ENCODE measurements around the gene ARHGAP15. TPM values are rescaled to one million over a fixed set of nuclear protein-coding genes. Genes with fewer than 3 reads are reported as not detected.

The ARHGAP15 gene
- total RNA-seq, 2 donors from 2014 or later = 11.0 to 11.8 TPM

DNA sequence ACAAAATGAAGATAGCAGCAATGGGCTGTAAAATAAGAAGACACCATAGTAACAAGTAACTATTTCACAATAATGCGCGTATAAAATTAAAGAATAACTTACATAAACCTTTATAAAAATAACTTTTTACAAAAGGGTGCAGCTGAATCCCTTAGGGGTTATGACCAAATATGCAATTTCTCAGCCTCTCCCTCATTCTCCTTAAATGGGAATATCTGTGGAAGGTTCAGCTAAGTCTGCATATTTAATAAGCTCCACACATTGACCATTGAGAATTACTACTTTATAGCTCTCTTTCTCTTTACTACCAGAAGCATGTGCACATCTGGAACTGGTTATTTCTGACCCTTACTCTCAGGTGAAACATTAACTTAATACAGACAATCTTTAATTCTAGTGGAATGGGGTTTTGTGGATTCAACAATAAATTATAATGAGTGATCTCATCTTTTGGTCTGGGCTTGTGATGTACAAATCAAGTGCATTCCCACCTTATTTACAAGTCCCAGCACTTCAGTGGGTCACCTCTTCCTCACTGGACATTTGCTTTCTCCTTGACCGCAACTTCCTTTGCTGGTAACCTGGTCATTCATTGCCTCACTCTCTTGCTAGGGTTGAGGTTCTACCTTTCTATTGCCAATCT lies 15.7 kb downstream of the ARHGAP15 start:
- Histone ChIP-seq H3K4me1 (ENCODE audit: control insufficient read depth in 1 of 2, low read depth in 2 of 2) (peaks cover 0 to 2% of the 10 kb centered on the region in 2 donors), H3K4me3 (no peak overlapping the region), H3K27ac (no peak overlapping the region), H3K27me3 (replicated peaks; ENCODE audit: insufficient read depth) (no peaks in the 10 kb centered on the region), H3K36me3 (no peaks in the 10 kb centered on the region), H3K9me3 (no peaks in the 10 kb centered on the region)
- ATAC-seq (ENCODE audit: insufficient number of reproducible peaks, low FRiP score, low read depth) (no peak), DNase-seq (ENCODE audit: low spot score) (no peak)
- TF ChIP-seq, protein P1, sequence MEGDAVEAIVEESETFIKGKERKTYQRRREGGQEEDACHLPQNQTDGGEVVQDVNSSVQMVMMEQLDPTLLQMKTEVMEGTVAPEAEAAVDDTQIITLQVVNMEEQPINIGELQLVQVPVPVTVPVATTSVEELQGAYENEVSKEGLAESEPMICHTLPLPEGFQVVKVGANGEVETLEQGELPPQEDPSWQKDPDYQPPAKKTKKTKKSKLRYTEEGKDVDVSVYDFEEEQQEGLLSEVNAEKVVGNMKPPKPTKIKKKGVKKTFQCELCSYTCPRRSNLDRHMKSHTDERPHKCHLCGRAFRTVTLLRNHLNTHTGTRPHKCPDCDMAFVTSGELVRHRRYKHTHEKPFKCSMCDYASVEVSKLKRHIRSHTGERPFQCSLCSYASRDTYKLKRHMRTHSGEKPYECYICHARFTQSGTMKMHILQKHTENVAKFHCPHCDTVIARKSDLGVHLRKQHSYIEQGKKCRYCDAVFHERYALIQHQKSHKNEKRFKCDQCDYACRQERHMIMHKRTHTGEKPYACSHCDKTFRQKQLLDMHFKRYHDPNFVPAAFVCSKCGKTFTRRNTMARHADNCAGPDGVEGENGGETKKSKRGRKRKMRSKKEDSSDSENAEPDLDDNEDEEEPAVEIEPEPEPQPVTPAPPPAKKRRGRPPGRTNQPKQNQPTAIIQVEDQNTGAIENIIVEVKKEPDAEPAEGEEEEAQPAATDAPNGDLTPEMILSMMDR (IDR thresholded peaks at IDR 0.05) = no peak

DNA sequence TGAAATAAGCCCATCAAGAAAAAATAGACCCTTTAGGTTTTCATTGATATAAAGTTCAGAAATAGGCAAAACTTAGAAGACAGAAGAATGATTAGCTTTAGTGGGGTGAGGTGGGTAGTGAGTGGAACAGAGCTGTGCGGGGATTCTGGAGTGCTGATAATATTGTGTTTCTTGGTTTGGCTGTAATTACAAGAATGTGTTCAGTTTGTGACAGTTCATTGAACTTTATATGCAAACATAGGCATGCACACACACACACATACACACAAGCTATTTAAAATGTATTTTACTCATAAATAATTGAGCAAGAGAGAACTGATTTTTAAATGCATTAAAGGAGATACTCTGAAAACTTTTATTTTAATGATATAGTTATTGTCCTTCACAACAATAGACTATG lies 17.1 kb downstream of the ARHGAP15 start:
- peaks cover 0 to 3% of the 10 kb centered on the region in 2 donors for H3K4me1 ChIP-seq (ENCODE audit: control insufficient read depth in 1 of 2, low read depth in 2 of 2)
- H3K9me3 ChIP-seq = no peaks in the 10 kb centered on the region
- H3K27me3 ChIP-seq (replicated peaks; ENCODE audit: insufficient read depth) = no peaks in the 10 kb centered on the region
- TF ChIP-seq, protein P1 (IDR thresholded peaks at IDR 0.05) = no peak
- no peak for DNase-seq (ENCODE audit: low spot score)
- H3K4me3 ChIP-seq = no peak overlapping the region
- no peak for ATAC-seq (ENCODE audit: insufficient number of reproducible peaks, low FRiP score, low read depth)
- no peaks in the 10 kb centered on the region for H3K36me3 ChIP-seq
- H3K27ac ChIP-seq = no peak overlapping the region

DNA sequence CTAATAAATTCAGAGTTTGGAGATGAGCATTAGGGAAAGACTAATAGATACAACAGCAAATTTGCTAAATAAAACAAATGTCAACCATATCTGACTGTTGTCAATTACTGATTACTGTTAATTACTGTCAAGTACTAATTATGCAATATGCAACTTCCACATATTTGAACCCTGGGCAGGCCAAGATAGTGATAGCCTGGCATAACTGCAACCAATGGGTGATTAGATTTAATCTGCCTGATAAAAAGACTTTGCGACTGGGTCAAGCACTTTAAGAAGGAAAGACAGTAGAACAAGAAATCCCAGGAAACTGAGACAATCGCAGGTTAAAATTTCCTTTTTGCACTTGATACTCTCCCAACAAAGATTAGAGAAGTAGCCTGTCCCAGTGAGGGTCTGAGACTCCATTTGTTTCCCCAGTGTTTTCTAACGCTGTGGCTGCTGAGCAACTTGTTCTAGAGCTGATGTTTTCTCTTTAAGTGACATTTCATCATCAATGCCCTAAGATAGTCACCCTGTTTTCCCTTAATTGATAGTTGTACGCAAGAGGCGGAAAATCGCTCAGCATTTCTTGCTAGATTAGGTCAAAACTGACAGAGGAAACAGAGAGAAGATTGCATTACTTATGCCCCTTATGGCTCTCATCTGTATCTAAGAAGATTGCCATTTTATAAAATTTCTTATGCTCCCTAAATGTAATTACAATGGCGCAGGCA lies 17.8 kb downstream of the ARHGAP15 start:
- no peak for DNase-seq (ENCODE audit: low spot score)
- H3K27ac ChIP-seq = no peak overlapping the region
- H3K4me3 ChIP-seq = no peak overlapping the region
- H3K27me3 ChIP-seq (replicated peaks; ENCODE audit: insufficient read depth) = no peaks in the 10 kb centered on the region
- no peaks in the 10 kb centered on the region for H3K36me3 ChIP-seq
- H3K4me1 ChIP-seq (ENCODE audit: control insufficient read depth in 1 of 2, low read depth in 2 of 2) = peaks cover 0 to 3% of the 10 kb centered on the region in 2 donors
- ATAC-seq (ENCODE audit: insufficient number of reproducible peaks, low FRiP score, low read depth) = no peak
- TF ChIP-seq, protein P1 (IDR thresholded peaks at IDR 0.05) = no peak
- no peaks in the 10 kb centered on the region for H3K9me3 ChIP-seq

DNA sequence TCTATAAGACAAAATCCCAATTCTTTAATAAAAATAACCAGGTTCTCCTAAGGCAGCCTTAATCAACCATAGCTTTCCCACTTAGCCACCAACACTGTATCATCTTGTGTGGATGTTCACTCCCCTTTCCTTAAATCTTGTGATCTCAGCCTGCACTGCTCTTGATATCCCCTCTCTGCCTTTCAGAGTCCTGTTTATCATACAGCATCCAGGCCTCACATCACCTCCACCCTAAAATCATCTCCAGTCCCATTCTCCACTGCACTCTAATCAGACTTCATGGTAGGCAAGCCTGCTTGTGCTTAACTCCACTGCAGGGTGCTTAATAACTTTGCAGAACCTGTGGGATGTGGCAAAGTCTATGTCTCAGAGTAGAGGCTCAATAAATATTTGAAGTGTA lies 18.8 kb downstream of the ARHGAP15 start:
- Histone ChIP-seq H3K4me3 (no peak overlapping the region), H3K4me1 (ENCODE audit: control insufficient read depth in 1 of 2, low read depth in 2 of 2) (peaks cover 0 to 3% of the 10 kb centered on the region in 2 donors), H3K9me3 (no peaks in the 10 kb centered on the region), H3K27ac (no peak overlapping the region), H3K36me3 (no peaks in the 10 kb centered on the region), H3K27me3 (replicated peaks; ENCODE audit: insufficient read depth) (no peaks in the 10 kb centered on the region)
- ATAC-seq (ENCODE audit: insufficient number of reproducible peaks, low FRiP score, low read depth) = no peak
- DNase-seq (ENCODE audit: low spot score) = no peak
- TF ChIP-seq, protein P1 (IDR thresholded peaks at IDR 0.05) = no peak

DNA sequence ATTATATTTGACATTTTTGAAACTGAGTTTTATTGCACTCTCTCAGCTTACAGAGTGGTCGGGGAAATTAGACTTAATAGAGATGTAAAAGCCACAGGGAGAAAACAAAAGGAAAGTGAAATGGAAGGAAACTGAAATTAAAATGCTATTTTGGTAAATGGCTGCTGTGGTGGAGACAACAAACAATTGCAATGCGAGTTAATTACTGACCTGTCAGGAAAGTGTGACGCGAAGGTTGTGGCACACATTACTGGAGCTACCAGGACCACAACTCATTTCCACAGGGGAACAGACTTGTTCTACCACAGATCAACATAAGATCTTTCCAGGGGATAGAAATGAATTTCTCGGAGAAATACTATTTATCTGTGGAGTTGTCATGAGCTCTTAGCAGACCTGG lies 19.5 kb downstream of the ARHGAP15 start:
- ATAC-seq (ENCODE audit: insufficient number of reproducible peaks, low FRiP score, low read depth) (no peak), DNase-seq (ENCODE audit: low spot score) (no peak)
- TF ChIP-seq, protein P1 (IDR thresholded peaks at IDR 0.05) = no peak
- peaks cover 0 to 3% of the 10 kb centered on the region in 2 donors for H3K4me1 ChIP-seq (ENCODE audit: control insufficient read depth in 1 of 2, low read depth in 2 of 2)
- no peak overlapping the region for H3K27ac ChIP-seq
- H3K27me3 ChIP-seq (replicated peaks; ENCODE audit: insufficient read depth) = no peaks in the 10 kb centered on the region
- no peaks in the 10 kb centered on the region for H3K9me3 ChIP-seq
- H3K36me3 ChIP-seq = no peaks in the 10 kb centered on the region
- no peak overlapping the region for H3K4me3 ChIP-seq

Data from thoracic aorta (tissue), 2 donors.